CD4-positive, alpha-beta T cell (primary cell): Measurements from ENCODE around the gene ALMS1. TPM values are rescaled to one million over a fixed set of nuclear protein-coding genes. Genes with fewer than 3 reads are reported as not detected.

Source experiments
- ATAC-seq: fragments of 200-7000 bp; cut with Tn5 transposase; one replicate; pipeline ENCODE4 v1.10.0; 2022; ENCODE audit warnings: mild to moderate bottlenecking; ENCODE audit not compliant: poor library complexity
- CTCF ChIA-PET: fragments of 350-600 bp; sonication (Branson Sonifier 250); formaldehyde crosslinking; loops from one replicate; lab custom pipeline; 2021; ENCODE audit warnings: antibody characterized with exemption, inconsistent platforms; lab: Charles Lee
- POLR2A ChIA-PET: fragments of 350-600 bp; sonication (Branson Sonifier 250); formaldehyde crosslinking; loops from one replicate; lab custom pipeline; 2021; ENCODE audit warnings: antibody characterized with exemption, inconsistent platforms; lab: Charles Lee
- DNase-seq, 14 experiments: peaks; one replicate each; pipeline ENCODE4 v3.0.0-alpha.2; 2013 to 2020; ENCODE audit warnings: mixed read lengths in 2 of 14
- H3K27ac ChIP-seq, 2 donors: one replicate each; pipeline versions ENCODE4 v1.5.1 to v1.7.0; 2013; ENCODE audit warnings: low read length in 2 of 2, low read depth in 1 of 2, mild to moderate bottlenecking in 1 of 2
- H3K27me3 ChIP-seq, 2 experiments: 1 replicate in 1 of 2; 2 replicates in 1 of 2; pipeline versions ENCODE4 v1.6.1 to v1.7.0; 2013; ENCODE audit warnings: low read length in 2 of 2, control low read depth in 1 of 2, mild to moderate bottlenecking in 1 of 2, moderate library complexity in 1 of 2; ENCODE audit not compliant: insufficient read depth in 2 of 2, control insufficient read depth in 1 of 2
- H3K36me3 ChIP-seq: one replicate; pipeline ENCODE4 v1.6.1; 2013; ENCODE audit warnings: low read length, control low read depth; ENCODE audit not compliant: insufficient read depth
- H3K4me1 ChIP-seq: one replicate; pipeline ENCODE4 v1.6.1; 2013; ENCODE audit warnings: low read length, control low read depth; ENCODE audit not compliant: insufficient read depth
- H3K4me3 ChIP-seq: one replicate; pipeline ENCODE4 v1.5.1; 2013; ENCODE audit warnings: mild to moderate bottlenecking, low read length, moderate library complexity
- H3K9me3 ChIP-seq, 2 experiments: 1 replicate in 1 of 2; 2 replicates in 1 of 2; pipeline versions ENCODE4 v1.6.1 to v1.7.0; 2013; ENCODE audit warnings: low read length in 2 of 2, mild to moderate bottlenecking in 2 of 2, control low read depth in 1 of 2, moderate library complexity in 1 of 2; ENCODE audit not compliant: control insufficient read depth in 1 of 2, insufficient read depth in 1 of 2
- H3K27ac Mint-ChIP-seq: one replicate; pipeline ENCODE4 v1.8.0; 2020; ENCODE audit warnings: mixed read lengths
- H3K27me3 Mint-ChIP-seq: one replicate; pipeline ENCODE4 v1.8.0; 2021; ENCODE audit warnings: mixed read lengths
- H3K36me3 Mint-ChIP-seq: one replicate; pipeline ENCODE4 v1.8.0; 2021; ENCODE audit warnings: low read depth, mixed read lengths
- H3K4me1 Mint-ChIP-seq: one replicate; pipeline ENCODE4 v1.8.0; 2021; ENCODE audit warnings: low read depth, mixed read lengths
- H3K4me3 Mint-ChIP-seq: one replicate; pipeline ENCODE4 v1.8.0; 2020; ENCODE audit warnings: mild to moderate bottlenecking, mixed read lengths
- H3K9me3 Mint-ChIP-seq: one replicate; pipeline ENCODE4 v1.8.0; 2020; ENCODE audit warnings: mixed read lengths
- intact Hi-C, 2 experiments: fragments of 100-400 bp; cut with DNase I in 1 of 2; cut with micrococcal nuclease in 1 of 2; formaldehyde crosslinking; loops; one replicate each; pipeline versions ENCODE4 v1.15.1 to v1.9.0; 2023 to 2025; cut with DNase I, micrococcal nuclease
- total RNA-seq, 174 experiments: library from RNA in 2 of 174; stranded (reverse) in 2 of 174; gene quantifications; one replicate each; pipeline ENCODE4 v1.2.3 and lab custom pipeline; 2021 to 2026
- TF ChIP-seq, protein P1 (sequence below): fragments of 200-600 bp; IDR thresholded peaks from one replicate; pipeline ENCODE4 v1.8.0; 2022; ENCODE audit warnings: antibody characterized with exemption, mild to moderate bottlenecking

ALMS1 gene
- total RNA-seq, 2 experiments from 2014 or later = 20.2 to 20.6 TPM

DNA sequence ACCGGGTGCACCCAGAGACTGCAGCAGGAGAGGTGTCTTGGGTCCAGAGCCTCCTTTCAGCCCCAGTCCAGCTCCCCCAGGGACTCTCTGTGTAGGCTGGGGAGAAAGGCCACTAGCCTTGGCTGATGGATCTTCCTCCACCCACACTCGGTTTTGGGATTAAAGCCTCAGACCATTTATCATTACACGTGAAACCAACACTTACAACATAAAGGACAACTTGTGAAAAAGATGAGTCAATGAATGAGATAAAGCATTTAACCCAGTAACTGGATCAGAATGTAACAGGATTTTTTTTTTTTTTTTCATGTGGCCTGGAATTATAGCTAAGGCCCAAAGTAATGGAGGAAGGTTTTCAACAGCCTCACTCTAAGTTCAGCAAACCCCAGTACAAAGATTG lies 224.5 kb downstream of the ALMS1 start:
- ATAC-seq (no peak), DNase-seq (no peak)
- H3K27ac ChIP-seq = no peak overlapping the region
- no peak overlapping the region for H3K27ac Mint-ChIP-seq
- H3K9me3 ChIP-seq = no peaks in the 10 kb centered on the region
- no peaks in the 10 kb centered on the region for H3K27me3 Mint-ChIP-seq
- CTCF ChIA-PET = no interaction called here
- POLR2A ChIA-PET = no interaction called here
- TF ChIP-seq, protein P1, sequence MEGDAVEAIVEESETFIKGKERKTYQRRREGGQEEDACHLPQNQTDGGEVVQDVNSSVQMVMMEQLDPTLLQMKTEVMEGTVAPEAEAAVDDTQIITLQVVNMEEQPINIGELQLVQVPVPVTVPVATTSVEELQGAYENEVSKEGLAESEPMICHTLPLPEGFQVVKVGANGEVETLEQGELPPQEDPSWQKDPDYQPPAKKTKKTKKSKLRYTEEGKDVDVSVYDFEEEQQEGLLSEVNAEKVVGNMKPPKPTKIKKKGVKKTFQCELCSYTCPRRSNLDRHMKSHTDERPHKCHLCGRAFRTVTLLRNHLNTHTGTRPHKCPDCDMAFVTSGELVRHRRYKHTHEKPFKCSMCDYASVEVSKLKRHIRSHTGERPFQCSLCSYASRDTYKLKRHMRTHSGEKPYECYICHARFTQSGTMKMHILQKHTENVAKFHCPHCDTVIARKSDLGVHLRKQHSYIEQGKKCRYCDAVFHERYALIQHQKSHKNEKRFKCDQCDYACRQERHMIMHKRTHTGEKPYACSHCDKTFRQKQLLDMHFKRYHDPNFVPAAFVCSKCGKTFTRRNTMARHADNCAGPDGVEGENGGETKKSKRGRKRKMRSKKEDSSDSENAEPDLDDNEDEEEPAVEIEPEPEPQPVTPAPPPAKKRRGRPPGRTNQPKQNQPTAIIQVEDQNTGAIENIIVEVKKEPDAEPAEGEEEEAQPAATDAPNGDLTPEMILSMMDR = no peak
- intact Hi-C loops = no loop called here
- peaks cover 34% of the 10 kb centered on the region for H3K36me3 Mint-ChIP-seq
- H3K27me3 ChIP-seq = no peaks in the 10 kb centered on the region
- no peaks in the 10 kb centered on the region for H3K9me3 Mint-ChIP-seq
- no peaks in the 10 kb centered on the region for H3K4me1 ChIP-seq
- peaks cover 4% of the 10 kb centered on the region for H3K36me3 ChIP-seq
- no peaks in the 10 kb centered on the region for H3K4me1 Mint-ChIP-seq
- no peak overlapping the region for H3K4me3 Mint-ChIP-seq
- H3K4me3 ChIP-seq = no peak overlapping the region

DNA sequence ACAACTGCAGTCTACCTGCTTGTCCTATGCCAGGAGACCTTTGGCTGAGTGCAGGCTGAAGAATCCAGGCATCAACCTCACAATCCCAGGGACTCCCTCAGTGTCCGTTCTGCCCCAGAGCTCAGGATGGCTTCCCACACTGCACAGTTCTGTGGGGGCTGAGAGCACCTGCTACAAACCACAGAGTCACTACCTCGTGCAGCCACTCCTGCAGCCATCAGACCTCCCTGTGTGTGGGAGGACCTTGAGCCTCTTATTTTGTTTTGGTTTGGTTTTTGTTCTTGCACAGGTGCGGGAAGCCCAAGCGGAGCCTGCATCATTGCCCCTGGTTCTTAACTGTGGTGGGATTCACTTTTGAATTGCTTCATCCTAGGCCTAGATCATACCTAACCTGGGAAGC lies 225.6 kb downstream of the ALMS1 start:
- no peak overlapping the region for H3K4me3 Mint-ChIP-seq
- H3K4me3 ChIP-seq = no peak overlapping the region
- no peaks in the 10 kb centered on the region for H3K27me3 ChIP-seq
- ChIA-PET CTCF (no interaction called here), POLR2A (no interaction called here)
- no peak overlapping the region for H3K27ac Mint-ChIP-seq
- TF ChIP-seq, protein P1 = no peak
- H3K36me3 ChIP-seq = peaks cover 4% of the 10 kb centered on the region
- H3K27me3 Mint-ChIP-seq = no peaks in the 10 kb centered on the region
- H3K4me1 ChIP-seq = no peaks in the 10 kb centered on the region
- peaks cover 29% of the 10 kb centered on the region for H3K36me3 Mint-ChIP-seq
- H3K9me3 ChIP-seq = no peaks in the 10 kb centered on the region
- DNase-seq (no peak), ATAC-seq (no peak)
- intact Hi-C loops = no loop called here
- no peaks in the 10 kb centered on the region for H3K4me1 Mint-ChIP-seq
- no peak overlapping the region for H3K27ac ChIP-seq
- H3K9me3 Mint-ChIP-seq = no peaks in the 10 kb centered on the region

DNA sequence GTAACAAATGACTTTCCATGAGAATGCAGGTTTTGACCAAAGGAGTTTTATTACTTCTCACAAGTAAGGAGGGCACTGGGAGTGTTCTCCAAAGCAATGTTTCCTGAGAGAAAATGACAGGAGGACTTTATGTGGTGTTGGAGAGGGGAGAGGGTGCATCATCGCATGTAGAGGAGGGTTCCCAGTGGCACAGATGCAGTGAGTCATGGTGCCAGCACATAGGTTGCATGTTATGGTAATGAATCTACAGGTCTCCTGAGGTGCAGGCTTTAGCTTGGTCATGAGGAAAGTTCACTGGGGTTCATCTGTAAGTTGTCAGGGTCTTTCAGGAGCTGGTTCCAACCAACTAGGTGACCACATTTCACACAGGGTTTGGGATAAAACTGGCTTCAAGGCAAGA lies 226.2 kb downstream of the ALMS1 start:
- no peaks in the 10 kb centered on the region for H3K4me1 ChIP-seq
- H3K27me3 ChIP-seq = no peaks in the 10 kb centered on the region
- H3K4me3 Mint-ChIP-seq = no peak overlapping the region
- H3K9me3 ChIP-seq = no peaks in the 10 kb centered on the region
- no peak overlapping the region for H3K4me3 ChIP-seq
- no peaks in the 10 kb centered on the region for H3K4me1 Mint-ChIP-seq
- peaks cover 4% of the 10 kb centered on the region for H3K36me3 ChIP-seq
- no peak overlapping the region for H3K27ac Mint-ChIP-seq
- DNase-seq = no peak
- intact Hi-C loops = no loop called here
- TF ChIP-seq, protein P1 = no peak
- ATAC-seq = no peak
- no peaks in the 10 kb centered on the region for H3K27me3 Mint-ChIP-seq
- POLR2A ChIA-PET = no interaction called here
- peaks cover 22% of the 10 kb centered on the region for H3K36me3 Mint-ChIP-seq
- CTCF ChIA-PET = no interaction called here
- H3K27ac ChIP-seq = no peak overlapping the region
- H3K9me3 Mint-ChIP-seq = no peaks in the 10 kb centered on the region
